Stimulated activated CD4-positive, alpha-beta T cell treated with anti-CD3 and anti-CD28 coated beads, Interleukin-2, amount 100 ng/mL, for 4 hours (primary cell): Measurements from ENCODE around the gene ADPGK.

Source experiments
- DNase-seq: peaks from one replicate; pipeline ENCODE4 v3.0.0-alpha.2; 2020; ENCODE audit warnings: low read depth

ADPGK gene

DNA sequence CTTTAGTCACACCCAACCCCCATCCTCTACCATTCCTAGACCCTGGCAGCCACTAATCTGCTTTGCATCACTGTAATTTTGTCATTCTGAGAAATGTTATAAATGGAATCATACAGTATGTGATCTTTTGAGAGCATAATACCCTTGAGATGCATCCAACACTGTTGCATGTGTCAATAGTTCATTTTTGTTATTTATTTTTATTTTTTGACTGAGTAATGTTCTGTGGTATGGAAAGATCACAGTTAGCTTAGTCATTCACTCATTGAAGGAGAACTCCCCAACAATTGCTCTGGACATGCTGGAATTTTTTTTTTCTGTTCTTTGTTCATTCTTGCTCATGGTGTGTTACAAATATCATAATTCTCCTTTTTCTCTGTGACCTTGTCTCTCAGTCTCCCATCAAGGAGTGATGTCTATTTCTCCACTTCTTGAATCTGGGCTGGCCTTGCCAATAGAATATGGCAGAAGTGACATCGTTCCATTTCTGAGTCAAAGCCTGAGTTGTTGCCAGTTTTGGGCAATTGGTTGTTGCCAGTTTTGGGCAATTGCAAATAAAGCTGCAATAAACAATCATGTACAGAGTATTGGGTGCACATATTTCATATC, 6.8 kb upstream of the ADPGK start:
- no peak for DNase-seq

DNA sequence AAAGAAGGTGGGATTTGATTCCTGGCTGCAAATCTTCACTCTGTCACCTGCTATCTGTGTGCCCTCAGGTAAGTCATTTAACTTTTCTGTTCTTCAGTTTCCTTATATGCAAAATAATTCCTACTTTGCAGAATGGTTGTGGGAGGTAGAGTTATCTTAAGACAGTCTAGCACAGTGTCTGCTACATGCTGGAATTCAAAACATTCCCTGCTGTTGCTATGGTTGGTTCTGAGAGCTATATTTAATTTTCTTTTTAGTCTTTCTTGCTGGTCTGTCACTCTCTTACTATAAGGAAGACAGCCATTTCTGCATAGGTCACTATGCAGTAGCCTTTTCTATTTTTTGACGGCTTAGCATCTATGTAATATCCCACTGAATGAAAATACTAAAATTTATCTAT, 4.0 kb upstream of the ADPGK start:
- no peak for DNase-seq

DNA sequence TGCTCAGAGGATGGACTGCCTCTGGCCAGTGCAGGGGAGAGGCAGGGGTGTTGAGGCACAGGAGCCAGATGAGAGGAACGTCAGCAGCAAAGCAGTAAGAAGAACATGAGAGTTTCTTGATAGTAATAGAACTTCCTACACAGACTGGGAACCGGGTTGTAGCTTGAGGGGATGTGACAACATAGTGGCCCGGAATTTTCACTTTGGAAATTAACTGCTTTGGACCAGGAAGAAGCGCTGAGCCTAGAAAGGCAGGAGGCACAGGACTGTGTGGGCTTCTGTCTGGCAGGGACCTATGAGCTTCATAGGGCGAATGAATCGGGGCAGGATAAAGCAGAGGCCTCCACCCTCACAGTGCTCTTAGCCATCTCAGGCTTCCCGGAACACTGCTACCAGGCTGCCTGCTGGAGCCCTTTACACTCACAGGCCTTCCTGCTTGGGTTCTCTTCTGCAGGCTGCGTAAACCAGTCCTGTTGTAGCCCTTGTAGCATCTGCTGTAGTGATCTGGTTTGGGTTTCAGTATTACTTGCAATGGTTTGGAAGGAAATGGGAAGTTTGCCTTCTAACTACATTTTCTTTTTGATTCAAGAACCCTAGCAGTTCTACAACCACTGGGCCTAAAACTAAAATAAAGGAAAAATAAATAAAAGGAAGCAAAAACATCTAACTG, 3.3 kb upstream of the ADPGK start:
- no peak for DNase-seq

DNA sequence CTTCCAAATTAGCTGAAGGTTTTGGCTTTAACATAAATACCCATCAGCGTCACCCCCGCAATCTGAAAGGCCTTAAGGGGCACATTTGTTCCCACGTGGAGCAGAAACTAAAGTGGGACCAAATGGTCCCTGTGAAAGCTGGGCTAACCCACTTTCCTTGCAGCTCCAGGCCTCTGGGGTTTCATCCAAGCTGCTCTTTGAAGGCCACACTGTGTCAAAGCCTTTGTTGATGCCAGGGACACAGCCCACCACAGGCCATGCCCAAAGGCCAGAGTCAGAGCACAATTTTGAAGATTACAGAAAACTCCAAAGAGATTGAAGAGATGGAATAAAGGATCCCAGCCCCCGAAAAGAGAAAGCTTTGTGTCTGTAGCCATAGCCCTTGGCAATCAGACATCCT, 2.7 kb upstream of the ADPGK start:
- DNase-seq = no peak

DNA sequence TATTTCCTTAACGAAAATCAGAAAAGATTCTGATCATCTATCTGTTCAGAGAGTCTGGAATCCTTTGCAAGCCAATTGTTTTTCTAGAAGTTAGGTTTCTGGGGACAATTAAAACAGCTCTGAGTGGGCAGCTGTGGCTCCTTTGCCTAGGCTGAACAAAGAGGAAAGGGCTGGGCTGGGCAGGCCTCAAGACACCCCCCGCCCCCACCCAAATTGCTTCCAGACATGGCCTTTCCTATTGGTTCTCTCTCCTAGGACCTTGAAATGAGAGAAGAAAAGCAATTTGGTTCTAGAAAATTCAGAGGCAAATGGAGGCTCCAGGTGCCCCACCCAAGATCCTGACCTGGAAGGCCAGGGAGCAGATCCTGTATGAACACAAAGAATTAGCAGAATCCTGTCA, 2.3 kb upstream of the ADPGK start:
- DNase-seq = no peak

DNA sequence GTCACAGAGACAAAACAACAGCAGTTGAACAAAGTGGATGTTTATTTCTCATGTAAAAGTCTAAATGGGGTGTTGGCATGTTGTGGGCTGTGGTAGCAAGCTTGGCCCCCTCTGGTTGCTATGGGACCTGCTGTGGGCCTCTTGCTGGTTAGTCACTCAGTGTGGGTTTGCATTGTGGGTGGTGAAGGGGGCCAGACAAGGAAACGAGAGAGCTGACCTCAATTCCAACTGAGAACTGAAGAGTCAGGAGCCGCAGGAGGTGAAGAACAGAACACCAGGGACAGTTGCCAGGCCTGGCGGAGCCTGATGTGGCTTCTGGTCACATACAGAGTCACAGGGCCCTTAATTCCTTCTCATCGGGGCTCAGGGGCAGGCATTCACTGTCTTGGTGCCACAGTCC, 1.9 kb upstream of the ADPGK start:
- DNase-seq = peak; percentile 10

DNA sequence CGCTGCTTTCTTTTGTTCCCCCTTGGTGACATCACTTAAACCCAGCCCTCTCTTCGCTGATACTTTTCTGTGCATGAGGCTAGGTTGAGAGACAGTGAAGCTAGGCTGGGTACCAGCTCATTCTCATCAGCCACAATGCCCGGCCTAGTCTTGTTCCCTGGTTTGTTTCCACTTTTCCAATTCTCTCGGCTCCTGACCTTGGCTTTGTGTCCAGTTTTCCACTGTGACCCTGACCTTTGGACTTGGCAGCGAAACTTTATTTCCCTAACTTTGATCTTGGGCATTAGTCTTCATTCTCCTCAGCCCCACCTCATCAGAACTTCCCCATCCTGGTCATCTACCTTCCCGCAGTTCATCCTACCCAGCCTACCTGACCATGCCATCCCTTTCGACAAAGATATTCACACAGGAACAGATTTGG, 908 bp upstream of the ADPGK start:
- DNase-seq = no peak

DNA sequence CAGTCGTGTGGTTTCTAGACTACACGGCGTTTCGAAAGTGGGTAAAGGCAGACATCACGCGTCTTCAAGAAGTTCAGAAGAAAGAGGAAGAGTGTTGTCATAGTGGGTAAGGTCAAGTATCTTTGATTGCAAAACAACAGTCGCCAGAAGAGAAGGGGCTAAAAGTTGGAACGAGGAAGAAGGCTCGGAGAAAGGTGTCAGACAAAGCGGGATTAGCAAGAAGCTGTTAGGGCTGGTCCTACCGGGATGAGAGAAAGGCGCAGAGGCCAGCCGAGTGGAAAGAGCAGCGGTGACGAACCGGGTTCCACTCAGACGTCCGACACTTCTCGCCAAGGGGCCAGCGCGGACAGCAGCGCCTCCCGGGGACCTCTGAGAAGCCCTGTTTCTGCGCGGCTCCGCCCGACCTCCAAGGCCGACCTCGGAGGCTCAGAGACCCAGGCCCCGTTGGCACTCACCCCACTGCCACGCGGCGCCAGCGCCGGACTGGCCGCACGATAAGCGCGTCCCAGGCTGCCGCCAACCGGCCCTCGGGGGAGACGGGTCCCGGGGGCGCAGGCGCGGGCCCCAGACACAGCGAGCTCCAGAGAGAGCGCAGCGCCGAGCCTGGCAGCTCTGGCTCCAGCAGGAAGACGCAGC, 436 bp downstream of the ADPGK start:
- DNase-seq = peak; percentile 20

DNA sequence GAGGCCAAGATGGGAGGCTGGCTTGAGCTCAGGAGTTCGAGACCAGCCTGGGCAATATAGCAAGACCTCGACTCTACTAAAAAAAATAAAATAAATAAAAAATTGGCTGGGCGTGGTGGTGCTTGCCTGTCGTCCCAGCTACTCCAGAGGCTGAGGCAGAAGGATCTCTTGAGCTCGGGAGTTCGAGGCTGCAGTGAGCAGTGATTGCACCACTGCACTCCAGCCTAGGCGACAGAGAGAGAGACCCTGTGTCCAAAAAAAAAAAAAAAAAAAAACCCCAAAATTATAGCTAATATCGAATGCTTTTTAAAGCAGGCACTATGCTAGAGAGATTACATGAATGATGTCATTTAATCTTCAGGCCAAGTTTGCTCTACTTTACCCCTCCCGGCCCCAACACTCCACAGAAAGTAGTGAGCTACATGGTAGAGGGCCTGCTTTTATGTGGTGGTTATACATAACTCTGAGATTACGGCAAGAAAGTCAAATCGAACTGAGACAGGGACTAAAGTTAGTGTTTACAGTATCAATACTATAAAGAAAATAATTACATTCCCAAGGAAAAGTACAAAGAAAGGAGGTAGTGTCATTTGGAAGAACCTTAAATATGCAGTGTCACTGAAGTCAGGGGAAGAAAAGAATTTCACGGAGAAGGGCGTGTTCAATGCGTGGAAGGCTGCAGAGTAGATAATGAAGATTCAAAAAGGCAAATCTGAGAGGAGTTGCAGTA, 1.1 kb downstream of the ADPGK start:
- no peak for DNase-seq

DNA sequence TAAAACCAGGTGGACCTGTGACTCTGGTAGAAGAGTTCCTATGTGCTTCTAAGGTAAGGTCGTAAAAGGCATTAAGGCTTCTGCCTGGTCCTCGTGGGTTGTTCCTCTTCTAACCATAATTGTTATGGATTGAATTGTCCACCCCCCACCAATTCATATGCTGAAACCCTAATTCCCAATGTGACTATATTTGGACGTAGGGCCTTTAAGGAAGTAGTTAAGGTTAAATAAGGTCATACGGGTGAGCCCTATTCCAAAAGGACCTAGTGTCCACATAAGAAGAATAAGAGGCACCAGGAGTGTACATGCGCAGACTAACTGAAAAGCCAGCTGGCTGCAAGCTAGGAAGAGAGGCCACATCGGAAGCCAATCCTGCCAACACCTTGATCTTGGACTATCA, 1.9 kb downstream of the ADPGK start:
- DNase-seq = no peak

DNA sequence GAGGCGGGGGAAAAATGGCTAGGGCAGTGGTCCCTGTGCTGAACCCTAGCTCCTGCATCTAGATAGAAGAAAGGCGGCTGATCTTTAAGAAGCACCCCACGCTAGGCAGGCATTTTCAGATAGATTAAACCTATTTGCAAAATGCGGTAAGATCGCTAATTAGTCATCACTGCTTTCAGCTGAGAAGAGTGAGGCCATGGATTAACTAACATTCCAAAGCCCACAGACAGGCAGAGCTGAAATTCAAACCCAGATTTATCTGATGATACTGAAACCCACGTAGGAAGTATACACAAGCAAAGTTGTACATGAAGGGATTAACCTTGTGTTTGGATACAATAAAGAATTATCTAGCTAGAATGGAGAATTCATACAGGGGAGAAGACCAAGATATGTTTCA, 4.8 kb downstream of the ADPGK start:
- DNase-seq = no peak

DNA sequence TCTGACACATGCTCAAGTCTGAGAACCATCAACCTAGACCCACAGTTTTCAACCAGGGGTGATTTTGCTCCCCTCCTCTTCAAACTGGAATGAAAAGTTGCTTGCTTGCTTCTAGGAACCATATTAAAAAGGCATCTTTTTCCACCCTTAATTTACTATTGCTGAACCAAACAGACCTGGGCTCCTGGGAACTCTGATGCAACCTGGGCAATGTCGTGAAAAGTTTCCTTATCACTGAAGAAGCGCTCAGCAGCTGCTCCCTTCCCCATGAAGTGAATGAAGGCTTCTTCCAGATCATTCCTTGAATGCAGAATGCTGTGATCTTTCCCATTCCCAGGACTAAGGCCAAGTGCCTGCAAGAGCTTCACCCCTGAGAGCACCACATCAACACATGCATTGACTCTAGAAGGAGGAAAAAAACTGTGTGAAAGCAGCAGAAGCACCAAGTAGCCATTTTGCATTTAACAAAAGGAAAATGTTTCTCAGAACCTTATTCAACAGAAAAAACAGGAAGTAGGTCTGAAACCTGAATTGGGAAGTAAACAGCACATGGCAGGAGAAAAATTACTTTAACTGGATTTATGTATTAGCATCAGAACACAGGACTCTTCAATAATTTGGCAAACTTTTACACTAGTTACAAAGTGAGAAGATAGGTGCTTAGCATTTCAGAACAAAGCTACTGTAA, 8.7 kb downstream of the ADPGK start:
- no peak for DNase-seq

DNA sequence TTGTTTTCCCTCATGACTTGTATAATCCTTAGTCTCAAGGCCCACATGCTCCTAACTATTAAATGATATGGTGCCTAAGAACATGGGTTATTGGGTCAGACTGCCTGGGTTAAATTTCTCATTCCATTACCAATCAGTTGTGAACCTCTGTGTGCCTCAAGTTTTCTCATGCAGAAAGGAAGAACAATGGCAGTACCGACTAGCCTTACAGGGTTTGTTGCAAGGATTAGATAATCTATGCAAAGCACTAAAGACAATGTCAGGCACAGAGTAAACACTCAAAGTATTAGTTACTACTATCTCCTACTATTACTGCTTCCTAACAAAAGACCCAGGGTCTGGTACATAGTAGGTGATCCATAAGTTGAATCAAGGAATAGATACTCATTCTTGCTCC, 12.2 kb downstream of the ADPGK start:
- DNase-seq = no peak

DNA sequence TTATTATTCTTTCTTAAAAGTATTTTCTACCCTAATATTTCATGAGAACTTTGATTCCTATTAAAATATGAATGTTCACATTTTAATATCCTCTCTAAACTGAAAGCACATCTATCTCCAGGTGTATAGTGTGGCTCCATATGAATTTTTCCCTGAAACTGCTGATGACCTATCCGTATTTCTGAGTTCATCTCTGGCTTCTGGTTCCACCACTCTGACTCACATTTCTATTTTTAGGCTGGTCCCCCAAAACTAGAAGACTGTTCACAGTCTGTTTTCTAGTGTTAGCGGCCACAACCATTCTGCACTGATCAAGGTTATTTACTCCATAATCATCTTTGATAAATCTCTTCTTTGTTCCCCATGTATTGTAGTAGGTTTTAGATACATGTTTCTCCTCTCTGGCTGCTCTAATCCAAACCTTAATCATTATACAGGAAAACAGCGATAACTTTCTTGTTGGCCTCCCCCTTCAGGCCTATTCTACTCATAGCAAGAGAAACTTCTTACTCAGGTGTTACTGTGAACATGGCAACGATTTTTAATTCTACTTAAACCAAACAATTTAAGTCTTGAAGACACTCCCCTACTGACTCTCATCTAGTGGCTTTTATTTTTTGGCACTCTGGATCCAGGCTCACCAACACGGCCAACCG, 12.8 kb downstream of the ADPGK start:
- DNase-seq = no peak

DNA sequence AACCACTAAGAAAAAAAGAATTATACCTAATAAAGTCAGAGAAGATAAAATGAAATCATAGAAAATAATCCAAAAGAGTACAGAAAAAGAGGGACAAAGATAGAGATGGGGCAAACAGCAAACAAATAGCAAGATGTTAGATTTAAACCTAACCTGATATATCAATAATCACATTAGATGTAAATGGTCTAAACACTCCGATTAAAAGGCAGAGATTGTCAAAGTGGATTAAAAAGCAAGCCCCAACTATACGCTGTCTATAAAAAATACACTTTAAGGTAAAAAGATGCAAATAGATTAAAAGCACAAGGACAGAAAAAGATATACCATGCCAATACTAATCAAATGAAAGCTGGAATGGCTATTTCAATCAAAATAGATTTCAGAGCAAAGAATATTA, 16.8 kb downstream of the ADPGK start:
- no peak for DNase-seq

DNA sequence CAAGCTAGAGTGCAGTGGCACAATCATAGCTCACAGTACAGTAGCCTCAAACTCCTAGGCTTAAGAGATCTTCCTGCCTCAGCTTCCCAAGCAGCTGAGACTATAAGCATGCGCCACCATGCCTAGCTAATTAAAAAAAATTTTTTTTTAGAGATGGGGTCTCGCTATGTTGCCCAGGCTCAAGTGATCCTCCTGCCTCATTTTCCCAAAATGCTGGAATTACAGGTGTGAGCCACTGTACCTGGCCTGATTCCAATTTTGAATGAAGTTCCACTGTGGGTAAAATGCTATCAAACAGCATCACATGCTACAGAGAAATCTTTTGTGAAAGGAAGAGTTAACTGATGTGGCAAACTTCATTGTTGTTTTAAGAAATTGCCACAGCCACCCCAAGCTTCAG, 17.5 kb downstream of the ADPGK start:
- DNase-seq = no peak

DNA sequence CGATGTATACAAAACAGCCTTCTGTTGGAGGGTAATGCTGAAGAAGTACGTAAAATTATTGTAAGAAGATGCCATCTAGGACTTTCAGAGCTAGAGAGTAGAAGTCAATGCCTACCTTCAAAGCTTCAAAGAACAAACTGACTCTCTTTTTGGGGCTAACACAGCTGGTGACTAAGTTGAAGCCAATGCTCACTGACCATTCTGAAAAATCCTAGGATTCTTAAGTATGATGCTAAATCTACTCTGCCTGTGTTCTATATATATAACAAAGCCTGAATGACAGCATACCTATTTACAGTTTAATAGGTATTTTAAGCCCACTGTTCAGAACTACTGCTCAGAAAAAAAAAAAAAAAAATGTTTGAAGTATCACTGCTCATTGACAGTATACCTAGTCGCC, 18.9 kb downstream of the ADPGK start:
- no peak for DNase-seq

DNA sequence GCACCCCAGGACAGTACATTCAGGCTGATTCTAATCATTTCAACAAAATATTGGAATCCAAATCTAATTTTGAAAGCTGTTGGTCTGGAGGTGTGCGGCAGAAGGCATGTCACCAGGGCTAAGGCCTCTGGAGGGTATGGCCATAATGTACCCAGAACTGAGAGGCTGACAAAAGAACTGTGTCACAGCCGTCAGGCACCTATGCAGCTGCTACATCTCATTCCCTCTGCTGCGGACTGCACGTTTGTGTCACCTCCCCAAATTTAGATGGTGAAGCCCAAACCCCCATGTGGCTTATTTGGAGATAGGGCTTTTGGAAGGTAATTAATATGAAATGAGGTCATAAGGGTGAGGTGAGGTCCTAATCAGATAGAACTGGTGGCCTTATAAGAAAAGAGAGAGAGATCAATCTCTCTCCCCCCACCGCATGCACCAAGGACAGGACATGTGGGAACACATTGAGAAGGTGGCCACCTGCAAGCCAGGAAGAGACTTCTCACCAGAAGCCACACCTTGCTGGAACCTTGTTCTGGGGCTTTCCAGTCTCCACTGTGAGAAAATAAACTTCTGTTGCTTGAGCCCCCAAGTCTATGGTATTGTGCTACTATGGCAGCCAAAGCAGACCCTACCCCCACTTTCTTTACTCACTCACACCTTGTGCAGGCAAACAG, 22.8 kb downstream of the ADPGK start:
- no peak for DNase-seq

DNA sequence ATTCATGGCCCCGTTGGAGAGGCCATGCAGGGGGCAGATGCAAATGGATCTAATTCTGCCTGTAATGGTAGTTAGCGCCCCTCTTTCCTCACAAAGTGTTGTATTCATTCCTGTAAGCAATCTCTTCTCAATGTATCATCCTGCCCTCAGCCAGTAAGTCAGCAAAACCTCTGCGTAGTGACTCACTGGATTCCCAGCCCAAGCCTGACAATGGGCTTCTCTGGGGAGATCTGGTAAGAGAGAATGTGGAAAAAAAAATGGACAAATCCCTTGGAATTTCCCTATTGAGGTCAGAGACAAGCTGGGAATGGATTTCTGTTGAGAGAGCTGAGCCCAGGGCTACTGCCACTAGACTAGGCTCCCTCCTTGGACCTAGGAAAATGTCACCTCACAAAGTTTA, 25.4 kb downstream of the ADPGK start:
- no peak for DNase-seq

DNA sequence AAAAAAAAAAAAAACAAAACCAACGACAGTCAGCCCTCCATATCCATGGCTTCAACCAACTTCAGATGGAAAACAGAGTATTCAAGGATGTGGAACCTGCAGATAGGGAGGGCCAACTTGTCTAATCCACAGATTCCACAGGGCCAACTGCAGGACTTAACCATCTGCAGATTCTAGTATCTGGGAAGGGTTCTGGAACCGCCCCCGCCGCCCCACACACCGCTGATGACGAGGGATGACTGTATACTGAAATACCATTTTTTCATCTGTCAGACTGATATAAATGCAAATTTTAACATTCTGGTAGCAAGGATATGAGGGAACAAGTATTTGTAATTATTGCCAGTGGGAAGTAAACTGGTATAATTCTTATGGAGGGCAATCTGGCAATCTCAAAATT, 29.5 kb downstream of the ADPGK start:
- DNase-seq = no peak

DNA sequence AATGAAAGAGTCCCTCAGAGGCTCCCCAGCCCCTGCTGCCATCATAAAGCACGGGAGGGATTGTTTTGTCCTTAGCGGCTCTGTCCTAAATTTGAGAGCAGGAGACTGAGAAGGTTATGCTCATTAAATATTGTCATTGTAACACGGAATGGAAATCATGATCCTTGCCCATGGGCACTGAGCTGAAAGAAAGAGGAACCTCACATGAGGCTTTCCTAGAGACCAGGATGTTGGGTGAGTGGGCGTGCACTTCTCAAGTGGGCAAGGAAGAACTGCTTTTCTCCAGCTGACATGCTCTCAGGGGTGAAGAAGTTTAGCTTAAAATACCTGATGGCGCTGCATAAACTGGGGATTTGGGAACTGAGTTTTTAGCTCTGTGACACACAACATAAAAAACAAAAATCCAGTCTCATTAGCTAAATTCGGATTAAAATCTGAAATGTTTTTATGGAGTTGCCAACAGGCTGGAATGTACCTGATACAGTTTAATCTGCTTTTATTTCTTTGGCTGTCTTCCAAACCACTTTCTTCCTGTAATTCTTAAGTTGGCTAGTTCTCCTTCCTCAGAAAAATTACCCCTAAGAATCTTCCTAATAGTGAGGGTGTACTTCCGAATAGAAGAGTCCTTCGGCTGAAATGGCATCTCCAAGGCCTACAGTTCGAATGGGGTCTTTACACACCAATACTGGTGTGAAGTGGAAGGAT, 31.7 kb downstream of the ADPGK start:
- DNase-seq = no peak
